ENCODE data around the gene NASP. TPM values are rescaled to one million over a fixed set of nuclear protein-coding genes. Genes with fewer than 3 reads are reported as not detected.

Gene NASP
- total and polyA plus RNA-seq, 2 of the 13 experiments (the other 11 are each of a cell fraction or from before 2014, with no cell fraction given): 132 to 256 TPM

- TF ChIP-seq ATF2 (CRISPR knock-in tag; IDR thresholded peaks at IDR 0.05) (no peak), SMAD3 (CRISPR knock-in tag; IDR thresholded peaks at IDR 0.05) (no peak), PCBP2 (optimal IDR thresholded peaks at IDR 0.05; ENCODE audit: low read depth, low read length, poor library complexity, severe bottlenecking) (no peak), ZBTB38 (CRISPR knock-in tag; IDR thresholded peaks at IDR 0.05) (peak; percentile 79; the same call in 1 of the 2 replicates), ZBTB2 (CRISPR knock-in tag; IDR thresholded peaks at IDR 0.05; ENCODE audit: low read depth) (no peak), TEAD3 (CRISPR knock-in tag; optimal IDR thresholded peaks at IDR 0.05; ENCODE audit: borderline replicate concordance) (peak; percentile 42), ZMYM2 (CRISPR knock-in tag; IDR thresholded peaks at IDR 0.05) (no peak), ZNF788 (CRISPR knock-in tag; IDR thresholded peaks at IDR 0.05; ENCODE audit: borderline replicate concordance) (no peak), REXO4 (CRISPR knock-in tag; IDR thresholded peaks at IDR 0.05; ENCODE audit: borderline replicate concordance) (no peak), ZSCAN30 (CRISPR knock-in tag; IDR thresholded peaks at IDR 0.05) (no peak), HDAC2 (CRISPR knock-in tag; IDR thresholded peaks at IDR 0.05) (no peak), ZNF17 (CRISPR knock-in tag; IDR thresholded peaks at IDR 0.05) (no peak), ELF3 (CRISPR knock-in tag; IDR thresholded peaks at IDR 0.05) (peak; percentile 82; the same call in 1 of the 2 replicates), ZNF275 (CRISPR knock-in tag; IDR thresholded peaks at IDR 0.05; ENCODE audit: borderline replicate concordance) (no peak), ARID4A (CRISPR knock-in tag; IDR thresholded peaks at IDR 0.05; ENCODE audit: borderline replicate concordance) (peak; percentile 36; the same call in 1 of the 2 replicates)
- TF ChIP-seq, protein P1, sequence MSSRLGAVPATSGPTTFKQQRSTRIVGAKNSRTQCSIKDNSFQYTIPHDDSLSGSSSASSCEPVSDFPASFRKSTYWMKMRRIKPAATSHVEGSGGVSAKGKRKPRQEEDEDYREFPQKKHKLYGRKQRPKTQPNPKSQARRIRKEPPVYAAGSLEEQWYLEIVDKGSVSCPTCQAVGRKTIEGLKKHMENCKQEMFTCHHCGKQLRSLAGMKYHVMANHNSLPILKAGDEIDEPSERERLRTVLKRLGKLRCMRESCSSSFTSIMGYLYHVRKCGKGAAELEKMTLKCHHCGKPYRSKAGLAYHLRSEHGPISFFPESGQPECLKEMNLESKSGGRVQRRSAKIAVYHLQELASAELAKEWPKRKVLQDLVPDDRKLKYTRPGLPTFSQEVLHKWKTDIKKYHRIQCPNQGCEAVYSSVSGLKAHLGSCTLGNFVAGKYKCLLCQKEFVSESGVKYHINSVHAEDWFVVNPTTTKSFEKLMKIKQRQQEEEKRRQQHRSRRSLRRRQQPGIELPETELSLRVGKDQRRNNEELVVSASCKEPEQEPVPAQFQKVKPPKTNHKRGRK (CRISPR knock-in tag; IDR thresholded peaks at IDR 0.05): 0 out of 2 replicates have a peak, but pooled peaks have one; percentile 40
- TF ChIP-seq, protein P2, sequence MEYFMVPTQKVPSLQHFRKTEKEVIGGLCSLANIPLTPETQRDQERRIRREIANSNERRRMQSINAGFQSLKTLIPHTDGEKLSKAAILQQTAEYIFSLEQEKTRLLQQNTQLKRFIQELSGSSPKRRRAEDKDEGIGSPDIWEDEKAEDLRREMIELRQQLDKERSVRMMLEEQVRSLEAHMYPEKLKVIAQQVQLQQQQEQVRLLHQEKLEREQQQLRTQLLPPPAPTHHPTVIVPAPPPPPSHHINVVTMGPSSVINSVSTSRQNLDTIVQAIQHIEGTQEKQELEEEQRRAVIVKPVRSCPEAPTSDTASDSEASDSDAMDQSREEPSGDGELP (IDR thresholded peaks at IDR 0.05; ENCODE audit: borderline replicate concordance, low read depth): peak; percentile 55; the same call in 1 of the 2 replicates
Observed at GRCh38 chr1:45543581-45544417, 40.0 kb upstream of the NASP start (continued).

Data from HepG2 (cell line).